Stimulated activated CD8-positive, alpha-beta memory T cell treated with anti-CD3 and anti-CD28 coated beads, Interleukin-7, amount 100 ng/mL, for 4 hours (primary cell): ENCODE results near the gene CALHM1.
A peak's percentile ranks its signal among the peaks of the same experiment; 100 is the strongest.

ENCODE experiments used
- DNase-seq, 2 donors: peaks; one replicate each; pipeline ENCODE4 v3.0.0-alpha.2; 2020; ENCODE audit warnings: low read depth in 2 of 2

CALHM1 gene

GRCh38 chr10:103455235-103455634, 3.5 kb downstream of the CALHM1 start:
- no peak for DNase-seq

GRCh38 chr10:103454026-103454425, 4.7 kb downstream of the CALHM1 start:
- no peak for DNase-seq

GRCh38 chr10:103452506-103453230, 6.0 kb downstream of the CALHM1 start:
- DNase-seq = no peak

- DNase-seq = peak; percentile 13 to 43
These were observed 6.7 kb downstream of the CALHM1 start, which contains the start of gene CALHM2 for GRCh38 chr10:103451831-103452505. TSS of gene CALHM2 (minus strand) at chr10:103452370. CDS start at chr10:103449941, 2,429 bp downstream.

- no peak for DNase-seq
These were observed 7.4 kb downstream of the CALHM1 start for GRCh38 chr10:103451091-103451813.

GRCh38 chr10:103450201-103450695, 8.5 kb downstream of the CALHM1 start:
- no peak for DNase-seq

GRCh38 chr10:103449208-103450144, 9.2 kb downstream of the CALHM1 start:
- no peak for DNase-seq

GRCh38 chr10:103448746-103449145, 10.0 kb downstream of the CALHM1 start:
- no peak for DNase-seq

GRCh38 chr10:103447187-103447586, 11.5 kb downstream of the CALHM1 start:
- no peak for DNase-seq

- no peak for DNase-seq
These were observed 12.7 kb downstream of the CALHM1 start for GRCh38 chr10:103445767-103446567.

GRCh38 chr10:103445366-103445765, 13.3 kb downstream of the CALHM1 start:
- no peak for DNase-seq

- no peak for DNase-seq
These were observed 14.2 kb downstream of the CALHM1 start for GRCh38 chr10:103444478-103444877.

GRCh38 chr10:103443475-103444185, 15.1 kb downstream of the CALHM1 start:
- no peak for DNase-seq

GRCh38 chr10:103442031-103442461, 16.7 kb downstream of the CALHM1 start:
- no peak for DNase-seq

- no peak for DNase-seq
These were observed 17.1 kb downstream of the CALHM1 start for GRCh38 chr10:103441611-103442010.

GRCh38 chr10:103441206-103441605, 17.5 kb downstream of the CALHM1 start:
- no peak for DNase-seq

- no peak for DNase-seq
These were observed 18.3 kb downstream of the CALHM1 start for GRCh38 chr10:103440416-103440815.

- no peak for DNase-seq
These were observed 18.9 kb downstream of the CALHM1 start for GRCh38 chr10:103439776-103440175.

- DNase-seq = no peak
These were observed 24.8 kb downstream of the CALHM1 start for GRCh38 chr10:103433858-103434257.

- no peak for DNase-seq
These were observed 26.8 kb downstream of the CALHM1 start for GRCh38 chr10:103431902-103432301.
